Trophoblast cell (in vitro differentiated cells and primary cell): ENCODE results near the gene MORN4.

Experiments
- DNase-seq, 2 donors: peaks; one replicate each; pipeline ENCODE4 v3.0.0-alpha.2; 2016
- H2AFZ ChIP-seq: 2 replicates; pipeline ENCODE4 v1.6.1; 2013; ENCODE audit warnings: low read length, moderate library complexity, mild to moderate bottlenecking; ENCODE audit not compliant: insufficient read depth, poor library complexity
- H2AK5ac ChIP-seq: 2 replicates; pipeline ENCODE4 v1.6.1; 2013; ENCODE audit warnings: mild to moderate bottlenecking, low read length
- H2BK120ac ChIP-seq: 2 replicates; pipeline ENCODE4 v1.6.1; 2013; ENCODE audit warnings: low read length, mild to moderate bottlenecking, moderate library complexity; ENCODE audit not compliant: insufficient read depth, poor library complexity
- H2BK12ac ChIP-seq: 2 replicates; pipeline ENCODE4 v1.6.1; 2013; ENCODE audit warnings: mild to moderate bottlenecking, low read length, moderate library complexity
- H2BK5ac ChIP-seq: 2 replicates; pipeline ENCODE4 v1.6.1; 2013; ENCODE audit warnings: low read length, low read depth, moderate library complexity, mild to moderate bottlenecking; ENCODE audit not compliant: poor library complexity
- H3K14ac ChIP-seq: 2 replicates; pipeline ENCODE4 v1.6.1; 2013; ENCODE audit warnings: mild to moderate bottlenecking, low read length
- H3K18ac ChIP-seq: 2 replicates; pipeline ENCODE4 v1.6.1; 2013; ENCODE audit warnings: mild to moderate bottlenecking, low read length
- H3K23ac ChIP-seq: 2 replicates; pipeline ENCODE4 v1.6.1; 2013; ENCODE audit warnings: low read length
- H3K27ac ChIP-seq: 2 replicates; pipeline ENCODE4 v1.5.1; 2013; ENCODE audit warnings: low read depth, mild to moderate bottlenecking, inconsistent platforms, low read length, moderate library complexity
- H3K27me3 ChIP-seq: 2 replicates; pipeline ENCODE4 v1.6.1; 2013; ENCODE audit warnings: inconsistent platforms, mild to moderate bottlenecking, low read length, moderate library complexity; ENCODE audit not compliant: insufficient read depth
- H3K36me3 ChIP-seq, 2 experiments: 1 replicate in 1 of 2; 2 replicates in 1 of 2; pipeline ENCODE4 v1.6.1; 2013; ENCODE audit warnings: low read length in 2 of 2, mild to moderate bottlenecking in 2 of 2, moderate library complexity in 1 of 2; ENCODE audit not compliant: insufficient read depth in 2 of 2, control insufficient read depth in 1 of 2
- H3K4ac ChIP-seq: 2 replicates; pipeline ENCODE4 v1.6.1; 2013; ENCODE audit warnings: low read depth, mild to moderate bottlenecking, low read length, moderate library complexity
- H3K4me1 ChIP-seq, 2 experiments: 1 replicate in 1 of 2; 2 replicates in 1 of 2; pipeline ENCODE4 v1.6.1; 2013; ENCODE audit warnings: low read length in 2 of 2, mild to moderate bottlenecking in 2 of 2, moderate library complexity in 1 of 2; ENCODE audit not compliant: insufficient read depth in 2 of 2, control insufficient read depth in 1 of 2
- H3K4me2 ChIP-seq: 2 replicates; pipeline ENCODE4 v1.6.1; 2013; ENCODE audit warnings: inconsistent platforms, mild to moderate bottlenecking, low read length, moderate library complexity
- H3K4me3 ChIP-seq: 2 replicates; pipeline ENCODE4 v1.5.1; 2013; ENCODE audit warnings: mild to moderate bottlenecking, low read depth, low read length, inconsistent platforms
- H3K79me1 ChIP-seq: one replicate; pipeline ENCODE4 v1.6.1; 2013; ENCODE audit warnings: low read length
- H3K79me2 ChIP-seq: 2 replicates; pipeline ENCODE4 v1.6.1; 2013; ENCODE audit warnings: low read length, mild to moderate bottlenecking; ENCODE audit not compliant: control insufficient read depth, insufficient read depth, poor library complexity
- H3K9ac ChIP-seq: 2 replicates; pipeline ENCODE4 v1.6.1; 2013; ENCODE audit warnings: mild to moderate bottlenecking, low read length
- H3K9me3 ChIP-seq: 2 replicates; pipeline ENCODE4 v1.6.1; 2013; ENCODE audit warnings: low read depth, mild to moderate bottlenecking, control low read depth, inconsistent platforms, low read length; ENCODE audit not compliant: insufficient read depth
- H4K12ac ChIP-seq: 2 replicates; pipeline ENCODE4 v1.6.1; 2013; ENCODE audit warnings: low read depth, mild to moderate bottlenecking, low read length, moderate library complexity
- H4K8ac ChIP-seq: 2 replicates; pipeline ENCODE4 v1.6.1; 2013; ENCODE audit warnings: low read depth, mild to moderate bottlenecking, low read length, moderate library complexity
- H4K91ac ChIP-seq: one replicate; pipeline ENCODE4 v1.6.1; 2013; ENCODE audit warnings: low read depth, mild to moderate bottlenecking, low read length, moderate library complexity
- WGBS: extraction: QIAGEN DNeasy Blood & Tissue Kit; methylation state at CpG from one replicate; pipeline ENCODE4 v1.1.7; 2013; ENCODE audit warnings: missing lambda C conversion rate; ENCODE audit not compliant: insufficient read length, insufficient coverage; ENCODE audit errors: extremely low coverage; 5-methylcytosine and 5-hydroxymethylcytosine counted together

MORN4 gene

DNA sequence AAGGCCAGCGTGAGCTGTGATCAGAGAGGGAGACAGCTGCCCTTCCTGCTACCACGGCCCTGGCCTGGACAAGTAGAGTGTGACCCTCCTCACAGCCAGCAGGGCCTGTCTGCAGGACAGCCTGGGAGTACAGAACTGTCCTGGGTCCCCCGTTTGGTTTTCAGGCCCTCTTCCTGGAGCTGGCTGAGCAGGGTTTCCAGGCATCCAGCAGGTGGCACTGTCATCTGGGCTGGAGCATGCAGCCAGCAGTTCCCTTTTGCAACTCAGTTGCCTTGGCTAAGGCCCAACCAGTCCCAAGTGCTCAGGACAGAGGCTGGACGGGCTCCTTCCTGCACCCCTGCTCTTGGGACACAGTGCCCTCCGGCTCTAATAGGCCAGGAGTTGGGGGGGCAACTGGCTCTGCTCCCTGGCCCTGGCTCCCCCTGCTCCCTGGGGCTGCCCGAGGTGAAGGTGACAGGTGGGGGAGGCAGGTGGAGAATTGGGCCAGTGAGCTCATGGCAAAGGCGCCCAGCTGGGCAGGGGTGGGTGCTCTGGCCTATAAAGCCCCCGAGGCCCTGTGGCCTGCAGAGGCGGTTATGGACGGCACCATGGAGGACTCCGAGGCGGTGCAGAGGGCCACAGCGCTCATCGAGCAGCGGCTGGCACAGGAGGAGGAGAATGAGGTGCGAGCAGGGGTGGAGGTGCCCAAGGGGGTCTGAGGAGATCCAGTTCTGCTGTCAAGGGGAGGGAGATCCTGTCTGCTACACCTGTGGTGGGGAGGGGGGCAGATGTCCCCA is 60.9 kb downstream of the MORN4 start, which contains the start of gene ANKRD2:
TSS of gene ANKRD2 (plus strand) at position 566 of the 776 bp plus-strand sequence. CDS start at position 576, 10 bp downstream.
- H3K36me3 ChIP-seq, result peaks cover 11% of the 10 kb centered on the region in 2 experiments
- peak within 1 kb of the TSS; percentile 79 for H3K18ac ChIP-seq
- no peaks in the 10 kb centered on the region for H3K27me3 ChIP-seq
- H3K79me2 ChIP-seq, result peaks cover 13% of the 10 kb centered on the region
- H3K4me3 ChIP-seq, result no peak within 1 kb of the TSS
- WGBS, result no CpG with 5 or more reads among the region's 16 CpGs
- peaks cover 42% of the 10 kb centered on the region for H3K79me1 ChIP-seq
- H2AFZ ChIP-seq, result peak within 1 kb of the TSS; percentile 52
- peak within 1 kb of the TSS; percentile 81 for H3K4ac ChIP-seq
- peak within 1 kb of the TSS; percentile 62 for H2BK12ac ChIP-seq
- peaks cover 45 to 49% of the 10 kb centered on the region in 2 experiments for H3K4me1 ChIP-seq
- H3K9ac ChIP-seq, result no peak within 1 kb of the TSS
- peak within 1 kb of the TSS; percentile 92 for H2BK120ac ChIP-seq
- H3K9me3 ChIP-seq, result no peaks in the 10 kb centered on the region
- peak within 1 kb of the TSS; percentile 88 for H4K8ac ChIP-seq
- peak within 1 kb of the TSS; percentile 97 for H3K27ac ChIP-seq
- H3K4me2 ChIP-seq, result peak within 1 kb of the TSS; percentile 10
- peak within 1 kb of the TSS; percentile 91 for H4K91ac ChIP-seq
- peak within 1 kb of the TSS; percentile 93 for H3K14ac ChIP-seq
- H4K12ac ChIP-seq, result peak within 1 kb of the TSS; percentile 58
- no peak within 1 kb of the TSS for H3K23ac ChIP-seq
- DNase-seq, result peak; percentile 71 to 78
- H2AK5ac ChIP-seq, result peak within 1 kb of the TSS; percentile 87
- H2BK5ac ChIP-seq, result peak within 1 kb of the TSS; percentile 70

DNA sequence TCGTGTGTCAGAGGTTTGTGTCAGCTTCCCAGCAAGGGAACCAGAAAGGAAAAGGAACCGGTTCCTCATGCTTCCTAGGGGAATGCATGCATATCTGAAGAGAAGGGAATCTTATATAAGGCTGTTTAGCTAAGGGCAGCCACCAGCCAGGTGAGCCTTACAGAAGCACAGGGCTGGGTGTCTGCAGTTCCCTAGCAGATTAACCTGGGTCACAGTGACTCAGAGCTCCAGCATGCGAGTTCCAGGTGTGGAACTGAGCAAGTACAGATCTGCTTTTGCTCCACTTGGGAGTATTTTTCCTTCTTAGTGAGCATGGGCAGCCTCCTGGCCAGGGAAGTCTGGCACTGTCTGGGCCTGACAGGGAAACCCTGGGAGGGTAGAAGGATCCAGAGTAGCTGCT is 61.7 kb downstream of the MORN4 start:
- Histone ChIP-seq H3K4ac (no peak overlapping the region), H2BK12ac (peak overlapping the region; percentile 42), H2AFZ (no peak overlapping the region), H3K36me3 (peaks cover 11% of the 10 kb centered on the region in 2 experiments), H3K4me2 (peak overlapping the region; percentile 10), H3K27ac (peak overlapping the region; percentile 97), H3K27me3 (no peaks in the 10 kb centered on the region), H2BK5ac (peak overlapping the region; percentile 69), H4K8ac (peak overlapping the region; percentile 88), H3K9me3 (no peaks in the 10 kb centered on the region), H3K79me1 (peaks cover 42% of the 10 kb centered on the region), H4K12ac (no peak overlapping the region), H3K18ac (peak overlapping the region; percentile 79), H3K4me1 (peaks cover 45 to 49% of the 10 kb centered on the region in 2 experiments), H3K4me3 (no peak overlapping the region), H3K23ac (no peak overlapping the region), H3K14ac (peak overlapping the region; percentile 93), H2BK120ac (peak overlapping the region; percentile 92), H3K9ac (no peak overlapping the region), H4K91ac (peak overlapping the region; percentile 91), H3K79me2 (peaks cover 13% of the 10 kb centered on the region), H2AK5ac (no peak overlapping the region)
- DNase-seq, result peak; percentile 96 to 97
- no CpG with 5 or more reads among the region's 3 CpGs for WGBS

DNA sequence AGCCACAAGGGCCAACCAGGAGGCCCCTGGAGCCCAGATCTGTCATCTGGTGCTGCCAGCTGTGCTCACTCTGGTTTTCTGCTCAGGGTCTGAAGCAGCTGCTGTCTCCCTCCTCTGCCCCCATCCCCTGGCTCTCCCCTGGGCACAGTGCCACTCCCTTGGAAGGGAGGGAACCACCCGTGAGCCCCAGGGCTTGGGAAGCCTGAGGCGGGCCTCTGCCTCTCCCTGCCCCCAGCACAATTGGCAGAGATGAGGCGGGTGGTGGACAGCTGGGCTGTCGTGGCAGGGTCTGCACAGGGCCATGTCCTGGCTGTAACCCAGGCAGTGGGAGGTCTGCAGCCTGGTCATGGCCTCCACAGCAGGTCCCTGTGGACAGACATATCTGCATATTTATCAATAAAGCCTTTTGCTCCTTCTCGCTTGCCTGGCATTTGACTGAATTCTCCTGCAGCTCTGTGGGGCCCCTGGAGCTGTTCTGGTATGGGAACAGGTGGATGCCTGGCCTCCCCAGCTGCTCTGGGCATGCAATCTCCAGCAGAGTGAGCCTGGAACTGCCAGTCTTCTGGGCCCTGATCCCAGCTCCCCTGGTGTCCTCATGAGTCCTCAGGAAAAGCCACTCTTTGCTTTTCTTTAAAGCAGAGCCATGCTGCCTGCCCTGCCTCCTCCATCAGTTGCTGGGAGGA is 62.4 kb downstream of the MORN4 start:
- H3K4me3 ChIP-seq, result no peak overlapping the region
- peak overlapping the region; percentile 93 for H3K14ac ChIP-seq
- H3K4ac ChIP-seq, result peak overlapping the region; percentile 12
- peaks cover 42% of the 10 kb centered on the region for H3K79me1 ChIP-seq
- H3K23ac ChIP-seq, result no peak overlapping the region
- peak overlapping the region; percentile 68 for H4K8ac ChIP-seq
- peak overlapping the region; percentile 77 for H4K91ac ChIP-seq
- H2BK12ac ChIP-seq, result peak overlapping the region; percentile 94
- peaks cover 13% of the 10 kb centered on the region for H3K79me2 ChIP-seq
- peak overlapping the region; percentile 42 for H3K4me2 ChIP-seq
- H2BK120ac ChIP-seq, result peak overlapping the region; percentile 52
- peak overlapping the region; percentile 97 for H3K27ac ChIP-seq
- H3K4me1 ChIP-seq, result peaks cover 45 to 49% of the 10 kb centered on the region in 2 experiments
- no peaks in the 10 kb centered on the region for H3K9me3 ChIP-seq
- no peak overlapping the region for H3K9ac ChIP-seq
- WGBS, result no CpG with 5 or more reads among the region's 5 CpGs
- H2AK5ac ChIP-seq, result peak overlapping the region; percentile 86
- H3K27me3 ChIP-seq, result no peaks in the 10 kb centered on the region
- H3K36me3 ChIP-seq, result peaks cover 11% of the 10 kb centered on the region in 2 experiments
- peak in 1 of 2 donors; percentile 19 for DNase-seq
- H2BK5ac ChIP-seq, result peak overlapping the region; percentile 54
- H3K18ac ChIP-seq, result peak overlapping the region; percentile 55
- H2AFZ ChIP-seq, result peak overlapping the region; percentile 57
- no peak overlapping the region for H4K12ac ChIP-seq

DNA sequence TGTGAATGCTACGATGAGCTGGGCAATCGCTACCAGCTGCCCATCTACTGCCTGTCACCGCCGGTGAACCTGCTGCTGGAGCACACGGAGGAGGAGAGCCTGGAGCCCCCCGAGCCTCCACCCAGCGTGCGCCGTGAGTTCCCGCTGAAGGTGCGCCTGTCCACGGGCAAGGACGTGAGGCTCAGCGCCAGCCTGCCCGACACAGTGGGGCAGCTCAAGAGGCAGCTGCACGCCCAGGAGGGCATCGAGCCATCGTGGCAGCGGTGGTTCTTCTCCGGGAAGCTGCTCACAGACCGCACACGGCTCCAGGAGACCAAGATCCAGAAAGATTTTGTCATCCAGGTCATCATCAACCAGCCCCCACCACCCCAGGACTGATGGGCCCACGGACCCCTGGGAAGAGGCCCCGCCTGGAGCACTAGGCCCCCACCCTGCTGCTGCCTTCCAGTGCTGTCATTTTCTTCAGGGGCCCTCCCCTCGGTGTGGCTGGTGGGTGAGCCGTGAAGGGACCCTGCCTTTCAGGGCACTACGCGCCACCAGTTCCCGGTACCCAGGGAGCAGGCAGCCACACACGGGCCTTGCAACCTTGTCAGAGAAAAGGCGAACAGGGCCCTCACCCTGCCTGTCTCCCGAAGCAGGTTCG is 63.0 kb downstream of the MORN4 start:
- Histone ChIP-seq H3K79me2 (peaks cover 13% of the 10 kb centered on the region), H2AFZ (no peak overlapping the region), H3K18ac (peak overlapping the region; percentile 55), H4K12ac (no peak overlapping the region), H3K36me3 (peaks cover 11% of the 10 kb centered on the region in 2 experiments), H2BK12ac (peak overlapping the region; percentile 94), H3K27ac (peak overlapping the region; percentile 97), H4K8ac (peak overlapping the region; percentile 68), H2AK5ac (peak overlapping the region; percentile 86), H3K79me1 (peaks cover 35% of the 10 kb centered on the region), H3K9ac (no peak overlapping the region), H2BK120ac (peak overlapping the region; percentile 52), H3K27me3 (no peaks in the 10 kb centered on the region), H4K91ac (peak overlapping the region; percentile 77), H3K4me1 (peaks cover 43 to 47% of the 10 kb centered on the region in 2 experiments), H3K14ac (peak overlapping the region; percentile 93), H2BK5ac (peak overlapping the region; percentile 54), H3K23ac (no peak overlapping the region), H3K4me2 (no peak overlapping the region), H3K4me3 (no peak overlapping the region), H3K4ac (peak overlapping the region; percentile 12), H3K9me3 (no peaks in the 10 kb centered on the region)
- no peak for DNase-seq
- WGBS, result no CpG with 5 or more reads among the region's 33 CpGs
